GM12878 (cell line): ENCODE data around the gene LMBRD1. TPM values are rescaled to one million over a fixed set of nuclear protein-coding genes. Genes with fewer than 3 reads are reported as not detected.

Experiments
- ATAC-seq: fragments of 200-7000 bp; cut with Tn5 transposase; 3 replicates; pipeline ENCODE4 v1.9.1; 2020; ENCODE audit warnings: mild to moderate bottlenecking, moderate library complexity
- BruUV-seq: library from RNA; stranded (reverse); fragments of 400-500 nt; replicated peaks from 2 replicates; lab custom pipeline; 2021; lab: Mats Ljungman, UMichigan
- CTCF ChIA-PET: fragments of 300-600 bp; sonication (Branson Sonifier 250); formaldehyde crosslinking; extraction: SDS; loops from one replicate; lab custom pipeline; 2021; ENCODE audit warnings: inconsistent platforms; lab: Yijun Ruan, JAX
- POLR2A ChIA-PET: fragments of 350-600 bp; formaldehyde crosslinking; extraction: SDS; loops from one replicate; lab custom pipeline; 2021; ENCODE audit warnings: inconsistent platforms; lab: Charles Lee
- RAD21 ChIA-PET: fragments of 300-600 bp; sonication (Branson Sonifier 250); formaldehyde crosslinking; loops from one replicate; lab custom pipeline; 2023; ENCODE audit warnings: antibody characterized with exemption; ENCODE audit not compliant: unreplicated experiment; lab: Charles Lee
- SMC1A ChIA-PET: fragments of 300-600 bp; sonication (Branson Sonifier 250); formaldehyde crosslinking; loops from one replicate; lab custom pipeline; 2023; ENCODE audit not compliant: unreplicated experiment, uncharacterized antibody; lab: Charles Lee
- DNase-seq: peaks from one replicate; pipeline ENCODE4 v3.0.0-alpha.2; 2011; ENCODE audit warnings: low read depth, low spot score
- FAIRE-seq: peaks from 3 replicates; lab custom pipeline; 2011; peaks lifted over from hg19 to GRCh38; lab: Jason Lieb, UNC
- H2AFZ ChIP-seq: 2 replicates; pipeline ENCODE4 v1.6.0; 2011; ENCODE audit warnings: low read depth, low read length, control low read depth; ENCODE audit not compliant: control insufficient read depth
- H3K27ac ChIP-seq: 2 replicates; pipeline ENCODE4 v1.5.1; 2011; ENCODE audit warnings: control low read depth; ENCODE audit not compliant: control insufficient read depth, insufficient read depth
- H3K27me3 ChIP-seq, 2 experiments: replicated peaks in 1 of 2; 2 replicates each; pipeline versions ENCODE4 v1.6.0 to v1.6.1; 2011; ENCODE audit warnings: low read length in 1 of 2; ENCODE audit not compliant: control insufficient read depth in 2 of 2, insufficient read depth in 2 of 2
- H3K36me3 ChIP-seq, 2 experiments: 2 replicates each; pipeline ENCODE4 v1.5.1; 2011; ENCODE audit warnings: low read length in 1 of 2; ENCODE audit not compliant: control insufficient read depth in 2 of 2, insufficient read depth in 2 of 2
- H3K4me1 ChIP-seq: 2 replicates; pipeline ENCODE4 v1.6.1; 2011; ENCODE audit warnings: mild to moderate bottlenecking, low read length, moderate library complexity, mixed read lengths; ENCODE audit not compliant: control insufficient read depth, insufficient read depth
- H3K4me2 ChIP-seq: 2 replicates; pipeline ENCODE4 v1.6.0; 2011; ENCODE audit warnings: control low read depth; ENCODE audit not compliant: control insufficient read depth, insufficient read depth
- H3K4me3 ChIP-seq: fragments of 200-600 bp; sonication (generic); 2 replicates; pipeline ENCODE4 v1.5.1; 2016
- H3K79me2 ChIP-seq: 2 replicates; pipeline ENCODE4 v1.6.0; 2011; ENCODE audit warnings: low read length; ENCODE audit not compliant: control insufficient read depth, insufficient read depth
- H3K9ac ChIP-seq: 2 replicates; pipeline ENCODE4 v1.8.0; 2011; ENCODE audit warnings: low read length, control low read depth, mixed read lengths; ENCODE audit not compliant: control insufficient read depth, insufficient read depth
- H3K9me3 ChIP-seq: replicated peaks from 3 replicates; pipeline ENCODE4 v1.5.1; 2011; ENCODE audit warnings: mild to moderate bottlenecking, low read length; ENCODE audit not compliant: control insufficient read depth, insufficient read depth
- H4K20me1 ChIP-seq: 2 replicates; pipeline ENCODE4 v1.6.0; 2011; ENCODE audit not compliant: control insufficient read depth, insufficient read depth
- FOXM1 ChIP-seq: IDR thresholded peaks from 2 replicates; pipeline ENCODE4 v1.6.1; 2012; ENCODE audit warnings: low read depth, mild to moderate bottlenecking, inconsistent platforms, low read length, moderate library complexity
- HCFC1 ChIP-seq: fragments of 150-350 bp; IDR thresholded peaks from 2 replicates; pipeline ENCODE4 v1.6.1; 2014; ENCODE audit warnings: low read length
- JUNB ChIP-seq: IDR thresholded peaks from 2 replicates; pipeline ENCODE4 v1.6.1; 2016; ENCODE audit warnings: antibody characterized with exemption, mild to moderate bottlenecking
- MEF2A ChIP-seq: IDR thresholded peaks from 2 replicates; pipeline ENCODE4 v1.6.1; 2011; ENCODE audit warnings: low read depth, mild to moderate bottlenecking, low read length, moderate library complexity; ENCODE audit not compliant: insufficient read depth
- NFIC ChIP-seq: IDR thresholded peaks from 2 replicates; pipeline ENCODE4 v1.6.1; 2012; ENCODE audit warnings: low read depth, mild to moderate bottlenecking, inconsistent platforms, low read length, moderate library complexity
- NFXL1 ChIP-seq: fragments of 450-650 bp; IDR thresholded peaks from 2 replicates; pipeline ENCODE4 v1.6.1; 2017; ENCODE audit warnings: antibody characterized with exemption, mild to moderate bottlenecking, borderline replicate concordance
- RUNX3 ChIP-seq: IDR thresholded peaks from 2 replicates; pipeline ENCODE4 v1.6.1; 2012; ENCODE audit warnings: low read length, inconsistent platforms
- ZNF274 ChIP-seq: IDR thresholded peaks from one replicate; pipeline ENCODE4 v1.8.0; 2011; ENCODE audit not compliant: insufficient read length, insufficient read depth
- WGBS: methylation state at CpG from one replicate; pipeline ENCODE4 v1.1.6; 2016; ENCODE audit warnings: low lambda C conversion rate; ENCODE audit not compliant: insufficient replicate concordance, insufficient coverage; ENCODE audit errors: missing lambda C conversion rate; 5-methylcytosine and 5-hydroxymethylcytosine counted together
- in situ Hi-C: fragments of 300-500 bp; cut with MboI; formaldehyde crosslinking; loops from 9 replicates; pipeline ENCODE4 v1.14.3; 2018; ENCODE audit warnings: mixed read lengths
- intact Hi-C: fragments of 100-400 bp; cut with micrococcal nuclease; formaldehyde crosslinking; loops from one replicate; pipeline ENCODE4 v1.14.2; 2022; ENCODE audit not compliant: unreplicated experiment
- polyA plus RNA-seq, 11 experiments: library from polyadenylated mRNA; depleted of rRNA in 4 of 11; unstranded in 6 of 11; stranded (reverse) in 5 of 11; fragments of >200 nt; fragmentation: Nextera tagmentation in 4 of 11; fragmentation: Illumina TruSeq in 1 of 11; extraction: Ambion mirVana in 4 of 11; extraction: Trizol in 1 of 11; gene quantifications; 1 replicate in 1 of 11; 2 replicates in 10 of 11; pipeline versions ENCODE4 v1.2.1 to v1.2.3, GENCODE V29; 2011 to 2016; ENCODE audit warnings: inconsistent platforms in 2 of 11, missing spikeins in 2 of 11, low read depth in 1 of 11
- total RNA-seq, 4 experiments: library from RNA; depleted of rRNA in 3 of 4; stranded (reverse); fragments of >200 nt in 3 of 4; fragmentation: Illumina TruSeq in 1 of 4; extraction: Trizol in 1 of 4; gene quantifications; 2 replicates each; pipeline versions ENCODE4 v1.2.1 to v1.2.3, GENCODE V29; 2013 to 2021
- TF ChIP-seq, protein P1 (sequence below): IDR thresholded peaks from 2 replicates; pipeline ENCODE4 v1.6.1; 2011; ENCODE audit warnings: borderline replicate concordance, low read depth, mild to moderate bottlenecking, moderate library complexity, low read length; ENCODE audit not compliant: insufficient read depth, poor library complexity, severe bottlenecking
- TF ChIP-seq, protein P2 (sequence below): IDR thresholded peaks from 2 replicates; pipeline ENCODE4 v1.6.1; 2012; ENCODE audit warnings: low read length, inconsistent platforms

The LMBRD1 gene
- total and polyA plus RNA-seq, 10 of the 15 experiments (the other 5 are each of a cell fraction or from before 2014, with no cell fraction given) = 20.0 to 82.1 (median 27.2) TPM

DNA sequence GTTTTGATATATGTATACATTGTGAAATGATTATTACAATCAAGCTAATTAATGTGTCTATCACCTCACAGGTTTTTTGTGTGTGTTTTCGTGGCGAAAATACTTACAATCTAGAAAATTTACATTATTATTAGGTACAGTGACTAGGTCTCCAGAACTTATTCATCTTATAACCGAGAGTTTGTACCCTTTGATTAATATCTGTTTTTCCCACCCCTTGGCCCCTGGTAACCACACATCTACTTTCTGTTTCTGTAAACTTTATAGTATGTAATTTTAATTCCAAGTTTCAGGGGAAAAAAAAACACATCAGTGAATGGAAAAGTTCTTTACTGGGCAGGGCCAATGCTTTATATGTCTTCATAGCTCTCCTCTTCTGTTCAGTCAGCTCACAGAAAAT is 131.4 kb downstream of the LMBRD1 start:
- no peaks in the 10 kb centered on the region for H3K27me3 ChIP-seq
- peak; percentile 89 for TF ChIP-seq RUNX3
- TF ChIP-seq FOXM1 = peak; percentile 43; the same call in 1 of the 2 replicates
- 0 out of 2 replicates have a peak, but pooled peaks have one; percentile 36 for TF ChIP-seq MEF2A
- TF ChIP-seq, protein P1, sequence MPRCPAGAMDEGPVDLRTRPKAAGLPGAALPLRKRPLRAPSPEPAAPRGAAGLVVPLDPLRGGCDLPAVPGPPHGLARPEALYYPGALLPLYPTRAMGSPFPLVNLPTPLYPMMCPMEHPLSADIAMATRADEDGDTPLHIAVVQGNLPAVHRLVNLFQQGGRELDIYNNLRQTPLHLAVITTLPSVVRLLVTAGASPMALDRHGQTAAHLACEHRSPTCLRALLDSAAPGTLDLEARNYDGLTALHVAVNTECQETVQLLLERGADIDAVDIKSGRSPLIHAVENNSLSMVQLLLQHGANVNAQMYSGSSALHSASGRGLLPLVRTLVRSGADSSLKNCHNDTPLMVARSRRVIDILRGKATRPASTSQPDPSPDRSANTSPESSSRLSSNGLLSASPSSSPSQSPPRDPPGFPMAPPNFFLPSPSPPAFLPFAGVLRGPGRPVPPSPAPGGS = peak; percentile 47
- peak; percentile 80 for TF ChIP-seq NFIC
- TF ChIP-seq ZNF274 = no peak
- TF ChIP-seq HCFC1 = no peak
- TF ChIP-seq, protein P2, sequence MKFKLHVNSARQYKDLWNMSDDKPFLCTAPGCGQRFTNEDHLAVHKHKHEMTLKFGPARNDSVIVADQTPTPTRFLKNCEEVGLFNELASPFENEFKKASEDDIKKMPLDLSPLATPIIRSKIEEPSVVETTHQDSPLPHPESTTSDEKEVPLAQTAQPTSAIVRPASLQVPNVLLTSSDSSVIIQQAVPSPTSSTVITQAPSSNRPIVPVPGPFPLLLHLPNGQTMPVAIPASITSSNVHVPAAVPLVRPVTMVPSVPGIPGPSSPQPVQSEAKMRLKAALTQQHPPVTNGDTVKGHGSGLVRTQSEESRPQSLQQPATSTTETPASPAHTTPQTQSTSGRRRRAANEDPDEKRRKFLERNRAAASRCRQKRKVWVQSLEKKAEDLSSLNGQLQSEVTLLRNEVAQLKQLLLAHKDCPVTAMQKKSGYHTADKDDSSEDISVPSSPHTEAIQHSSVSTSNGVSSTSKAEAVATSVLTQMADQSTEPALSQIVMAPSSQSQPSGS = peak; percentile 26; the same call in 1 of the 2 replicates
- no peak for TF ChIP-seq NFXL1
- TF ChIP-seq JUNB = peak; percentile 71
- CTCF ChIA-PET = no interaction called here
- intact Hi-C loops (no loop called here), in situ Hi-C loops (no loop called here)
- no peak for FAIRE-seq
- no peaks in the 10 kb centered on the region for H3K79me2 ChIP-seq
- no peak overlapping the region for H2AFZ ChIP-seq
- SMC1A ChIA-PET = interaction anchor here (1.0 kb wide), 1 partner anchor 10 kb away, joined by 3 read pairs; no protein-coding TSS in a partner anchor
- H4K20me1 ChIP-seq = no peaks in the 10 kb centered on the region
- no peak overlapping the region for H3K4me3 ChIP-seq
- no peaks in the 10 kb centered on the region for H3K9me3 ChIP-seq
- H3K36me3 ChIP-seq = no peaks in the 10 kb centered on the region
- no peaks in the 10 kb centered on the region for H3K4me1 ChIP-seq
- no TSS peak for BruUV-seq
- 59% methylated on average over 3 of the region's 3 CpGs for WGBS
- no peak overlapping the region for H3K27ac ChIP-seq
- POLR2A ChIA-PET = no interaction called here
- no peak overlapping the region for H3K4me2 ChIP-seq
- peak; percentile 14; the same call in 1 of the 3 replicates for ATAC-seq
- RAD21 ChIA-PET = no interaction called here
- no peak overlapping the region for H3K9ac ChIP-seq
- no peak for DNase-seq
